Esophagus muscularis mucosa (tissue), 4 donors: ENCODE measurements around the gene COQ7.

Experiments used
- EP300 ChIP-seq: sonication (generic); formaldehyde crosslinking; IDR thresholded peaks from one replicate; pipeline ENCODE4 v1.6.1; 2017; ENCODE audit warnings: antibody characterized with exemption
- POLR2A ChIP-seq: fragments of 450-650 bp; IDR thresholded peaks from one replicate; pipeline ENCODE4 v1.6.1; 2017; ENCODE audit warnings: antibody characterized with exemption, moderate library complexity, mild to moderate bottlenecking, low read depth
- POLR2AphosphoS5 ChIP-seq, 2 donors: sonication (generic); formaldehyde crosslinking; IDR thresholded peaks; one replicate each; pipeline ENCODE4 v1.6.1; 2017; ENCODE audit warnings: antibody characterized with exemption in 2 of 2
- TF ChIP-seq, protein P1 (sequence below), 3 experiments: fragments of 200-600 bp in 2 of 3; fragments of 450-650 bp in 1 of 3; sonication (generic) in 2 of 3; IDR thresholded peaks; one replicate each; pipeline ENCODE4 v1.5.1; 2017 to 2019; ENCODE audit warnings: antibody characterized with exemption in 3 of 3, mild to moderate bottlenecking in 2 of 3, moderate library complexity in 1 of 3

DNA sequence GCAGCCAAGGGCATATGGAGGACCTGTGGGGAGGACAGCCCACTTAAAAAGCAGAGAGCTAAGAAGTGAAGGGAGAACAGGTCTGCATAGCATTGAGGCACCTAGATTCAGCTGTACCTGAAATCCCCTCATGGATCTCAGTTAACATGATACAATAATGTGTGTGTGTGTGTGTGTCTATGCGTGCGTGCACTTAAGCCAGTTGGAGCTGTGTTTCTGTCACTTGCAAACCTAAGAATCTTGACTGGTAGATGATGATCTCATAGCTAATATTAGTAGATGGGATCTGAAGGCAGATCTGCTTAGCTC is 44.6 kb downstream of the COQ7 start:
- TF ChIP-seq POLR2A (no peak), POLR2AphosphoS5 (IDR thresholded peaks at IDR 0.05) (no peak), EP300 (no peak)
- TF ChIP-seq, protein P1, sequence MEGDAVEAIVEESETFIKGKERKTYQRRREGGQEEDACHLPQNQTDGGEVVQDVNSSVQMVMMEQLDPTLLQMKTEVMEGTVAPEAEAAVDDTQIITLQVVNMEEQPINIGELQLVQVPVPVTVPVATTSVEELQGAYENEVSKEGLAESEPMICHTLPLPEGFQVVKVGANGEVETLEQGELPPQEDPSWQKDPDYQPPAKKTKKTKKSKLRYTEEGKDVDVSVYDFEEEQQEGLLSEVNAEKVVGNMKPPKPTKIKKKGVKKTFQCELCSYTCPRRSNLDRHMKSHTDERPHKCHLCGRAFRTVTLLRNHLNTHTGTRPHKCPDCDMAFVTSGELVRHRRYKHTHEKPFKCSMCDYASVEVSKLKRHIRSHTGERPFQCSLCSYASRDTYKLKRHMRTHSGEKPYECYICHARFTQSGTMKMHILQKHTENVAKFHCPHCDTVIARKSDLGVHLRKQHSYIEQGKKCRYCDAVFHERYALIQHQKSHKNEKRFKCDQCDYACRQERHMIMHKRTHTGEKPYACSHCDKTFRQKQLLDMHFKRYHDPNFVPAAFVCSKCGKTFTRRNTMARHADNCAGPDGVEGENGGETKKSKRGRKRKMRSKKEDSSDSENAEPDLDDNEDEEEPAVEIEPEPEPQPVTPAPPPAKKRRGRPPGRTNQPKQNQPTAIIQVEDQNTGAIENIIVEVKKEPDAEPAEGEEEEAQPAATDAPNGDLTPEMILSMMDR (IDR thresholded peaks at IDR 0.05), result no peak
